SJSA1 (cell line): ENCODE measurements around the gene LIPA. TPM values are rescaled to one million over a fixed set of nuclear protein-coding genes. Genes with fewer than 3 reads are reported as not detected.

Experiments used
- DNase-seq, 2 experiments: peaks; one replicate each; pipeline ENCODE4 v3.0.0-alpha.2; 2015 to 2020; ENCODE audit warnings: low spot score in 2 of 2, low read depth in 1 of 2
- H3K27ac ChIP-seq: fragments of 250-450 bp; sonication (Bioruptor Pico); 2 replicates; pipeline ENCODE4 v1.5.1; 2020; ENCODE audit warnings: mild to moderate bottlenecking, moderate library complexity
- H3K27me3 ChIP-seq: fragments of 250-450 bp; sonication (Bioruptor Pico); replicated peaks from 2 replicates; pipeline ENCODE4 v1.5.1; 2020; ENCODE audit warnings: mild to moderate bottlenecking, moderate library complexity
- H3K36me3 ChIP-seq: fragments of 250-450 bp; sonication (Bioruptor Pico); 2 replicates; pipeline ENCODE4 v1.5.1; 2020; ENCODE audit warnings: mild to moderate bottlenecking
- H3K4me1 ChIP-seq: fragments of 250-450 bp; sonication (Bioruptor Pico); replicated peaks from 2 replicates; pipeline ENCODE4 v1.6.1; 2021; ENCODE audit warnings: mild to moderate bottlenecking
- H3K4me3 ChIP-seq: fragments of 250-450 bp; sonication (Bioruptor Pico); 2 replicates; pipeline ENCODE4 v1.5.1; 2020; ENCODE audit warnings: mild to moderate bottlenecking
- H3K9me3 ChIP-seq: fragments of 250-450 bp; sonication (Bioruptor Pico); replicated peaks from 2 replicates; pipeline ENCODE4 v1.5.1; 2020; ENCODE audit warnings: mild to moderate bottlenecking
- total RNA-seq: library from RNA; depleted of rRNA; stranded (reverse); fragments of >200 nt; shearing (Covaris generic); gene quantifications from 2 replicates; pipeline ENCODE4 v1.2.3, GENCODE V29; 2014

LIPA gene
- total RNA-seq, 1 experiment from 2014 or later, result 55.8 TPM

- Histone ChIP-seq H3K27me3 (no peaks in the 10 kb centered on the region), H3K9me3 (no peaks in the 10 kb centered on the region), H3K27ac (no peak overlapping the region), H3K4me1 (peaks cover 5% of the 10 kb centered on the region), H3K4me3 (no peak overlapping the region), H3K36me3 (no peaks in the 10 kb centered on the region)
- no peak for DNase-seq
These were observed 29.7 kb downstream of the LIPA start for GRCh38 chr10:89221919-89222318.

GRCh38 chr10:89219513-89220218, 31.9 kb downstream of the LIPA start:
- Histone ChIP-seq H3K36me3 (no peaks in the 10 kb centered on the region), H3K27me3 (no peaks in the 10 kb centered on the region), H3K4me1 (peaks cover 5% of the 10 kb centered on the region), H3K4me3 (no peak overlapping the region), H3K27ac (no peak overlapping the region), H3K9me3 (no peaks in the 10 kb centered on the region)
- DNase-seq, result no peak

- H3K27ac ChIP-seq, result no peak overlapping the region
These were observed 34.3 kb downstream of the LIPA start for GRCh38 chr10:89217057-89217990.

GRCh38 chr10:89216056-89216455, 35.5 kb downstream of the LIPA start:
- no peak for DNase-seq
- peaks cover 5% of the 10 kb centered on the region for H3K4me1 ChIP-seq
- H3K9me3 ChIP-seq, result no peaks in the 10 kb centered on the region
- no peak overlapping the region for H3K4me3 ChIP-seq
- H3K27ac ChIP-seq, result no peak overlapping the region
- no peaks in the 10 kb centered on the region for H3K27me3 ChIP-seq
- no peaks in the 10 kb centered on the region for H3K36me3 ChIP-seq

More at GRCh38 chr10:89217057-89217990, 34.3 kb downstream of the LIPA start:
- Histone ChIP-seq H3K27me3 (no peaks in the 10 kb centered on the region), H3K4me1 (peaks cover 5% of the 10 kb centered on the region), H3K9me3 (no peaks in the 10 kb centered on the region), H3K4me3 (no peak overlapping the region), H3K36me3 (no peaks in the 10 kb centered on the region)
- peak in 1 of 2 experiments; percentile 65 for DNase-seq

- Histone ChIP-seq H3K27me3 (no peaks in the 10 kb centered on the region), H3K4me3 (no peak overlapping the region), H3K27ac (no peak overlapping the region), H3K36me3 (no peaks in the 10 kb centered on the region), H3K4me1 (peaks cover 5% of the 10 kb centered on the region), H3K9me3 (no peaks in the 10 kb centered on the region)
- DNase-seq, result no peak
These were observed 36.1 kb downstream of the LIPA start for GRCh38 chr10:89215511-89215910.

GRCh38 chr10:89214566-89215165, 36.9 kb downstream of the LIPA start:
- no peaks in the 10 kb centered on the region for H3K9me3 ChIP-seq
- H3K36me3 ChIP-seq, result no peaks in the 10 kb centered on the region
- no peak for DNase-seq
- no peaks in the 10 kb centered on the region for H3K27me3 ChIP-seq
- H3K4me1 ChIP-seq, result peaks cover 5% of the 10 kb centered on the region
- no peak overlapping the region for H3K27ac ChIP-seq
- no peak overlapping the region for H3K4me3 ChIP-seq

GRCh38 chr10:89213191-89213808, 38.3 kb downstream of the LIPA start:
- peak in 1 of 2 experiments; percentile 37 for DNase-seq
- Histone ChIP-seq H3K27ac (no peak overlapping the region), H3K9me3 (no peaks in the 10 kb centered on the region), H3K4me3 (no peak overlapping the region), H3K4me1 (peaks cover 5% of the 10 kb centered on the region), H3K36me3 (no peaks in the 10 kb centered on the region), H3K27me3 (no peaks in the 10 kb centered on the region)

GRCh38 chr10:89210794-89211425, 40.7 kb downstream of the LIPA start:
- Histone ChIP-seq H3K27me3 (no peaks in the 10 kb centered on the region), H3K4me3 (no peak overlapping the region), H3K27ac (no peak overlapping the region), H3K9me3 (no peaks in the 10 kb centered on the region), H3K36me3 (no peaks in the 10 kb centered on the region), H3K4me1 (peaks cover 18% of the 10 kb centered on the region)
- no peak for DNase-seq

GRCh38 chr10:89209718-89210117, 41.9 kb downstream of the LIPA start:
- no peak overlapping the region for H3K4me3 ChIP-seq
- H3K4me1 ChIP-seq, result peaks cover 20% of the 10 kb centered on the region
- no peak overlapping the region for H3K27ac ChIP-seq
- no peaks in the 10 kb centered on the region for H3K36me3 ChIP-seq
- no peak for DNase-seq
- H3K27me3 ChIP-seq, result no peaks in the 10 kb centered on the region
- no peaks in the 10 kb centered on the region for H3K9me3 ChIP-seq

GRCh38 chr10:89207801-89208551, 43.6 kb downstream of the LIPA start:
- Histone ChIP-seq H3K4me3 (peak overlapping the region; percentile 27), H3K4me1 (peaks cover 36% of the 10 kb centered on the region), H3K27me3 (no peaks in the 10 kb centered on the region), H3K27ac (no peak overlapping the region), H3K36me3 (no peaks in the 10 kb centered on the region), H3K9me3 (no peaks in the 10 kb centered on the region)
- DNase-seq, result no peak

- H3K9me3 ChIP-seq, result no peaks in the 10 kb centered on the region
- no peaks in the 10 kb centered on the region for H3K36me3 ChIP-seq
- H3K27ac ChIP-seq, result no peak within 1 kb of the TSS
- peaks cover 42% of the 10 kb centered on the region for H3K4me1 ChIP-seq
- H3K4me3 ChIP-seq, result peak within 1 kb of the TSS; percentile 27
- DNase-seq, result peak; percentile 34 to 60
- no peaks in the 10 kb centered on the region for H3K27me3 ChIP-seq
These were observed 44.3 kb downstream of the LIPA start, which contains the start of gene CH25H for GRCh38 chr10:89207181-89207800. CH25H (minus strand) TSS chr10:89207317; CDS start chr10:89207292, 25 bp downstream.

GRCh38 chr10:89206402-89207180, 45.0 kb downstream of the LIPA start:
- no peak for DNase-seq
- no peaks in the 10 kb centered on the region for H3K27me3 ChIP-seq
- no peak overlapping the region for H3K27ac ChIP-seq
- H3K4me3 ChIP-seq, result peak overlapping the region; percentile 27
- no peaks in the 10 kb centered on the region for H3K36me3 ChIP-seq
- H3K9me3 ChIP-seq, result no peaks in the 10 kb centered on the region
- H3K4me1 ChIP-seq, result peaks cover 49% of the 10 kb centered on the region
